Measurements from ENCODE around the gene INO80B.
"Not testable (repeated sequence)": the region's sequence is repeated elsewhere in the genome, so short reads cannot be mapped to it uniquely, and the experiment has no call there.

The INO80B gene

GRCh38 chr2:74450570-74451190 lies 4.2 kb upstream of the INO80B start:
- no peak for DNase-seq

- no peak for DNase-seq
These were observed 2.3 kb downstream of the INO80B start for GRCh38 chr2:74457129-74457548.

GRCh38 chr2:74457549-74458131 lies 2.8 kb downstream of the INO80B start:
- DNase-seq, result peak; percentile 76

DNA sequence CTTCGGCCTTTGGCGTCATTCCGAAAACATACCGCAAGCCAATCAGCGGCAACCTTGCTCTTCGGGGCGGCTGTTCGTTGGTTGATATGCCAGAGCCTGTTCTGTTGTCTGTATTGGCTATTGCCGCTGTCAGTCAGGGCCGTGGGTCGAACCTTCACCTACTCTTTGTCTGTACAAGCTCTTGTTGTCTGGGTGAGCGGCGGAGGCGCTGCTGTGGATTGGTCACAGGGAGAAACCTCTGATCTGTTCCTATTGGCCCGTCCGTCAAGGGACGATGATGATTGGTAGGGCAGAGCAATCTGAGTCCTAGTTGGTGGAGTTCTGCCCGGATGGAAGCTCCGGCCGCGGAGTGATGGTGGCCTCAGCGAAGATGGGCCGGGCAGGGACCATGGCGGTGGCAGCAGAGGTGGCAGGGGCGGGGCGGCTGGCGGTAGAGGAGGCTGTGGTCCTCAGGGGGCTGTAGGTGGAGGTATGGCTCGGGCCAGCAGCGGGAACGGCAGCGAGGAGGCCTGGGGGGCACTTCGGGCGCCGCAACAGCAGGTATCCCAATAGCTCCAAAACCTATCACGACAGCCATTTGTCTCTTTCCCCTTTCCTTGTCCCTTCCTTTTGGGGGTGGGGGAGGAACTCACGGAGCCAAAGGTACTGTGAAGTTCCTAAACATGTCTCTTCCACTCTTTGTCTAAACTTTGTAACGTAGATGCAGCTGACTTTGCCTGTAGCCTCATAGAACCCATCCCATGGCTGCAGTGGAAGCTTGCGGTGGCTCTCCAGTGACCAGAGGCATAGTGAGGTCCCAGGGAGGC lies 3.4 kb downstream of the INO80B start, which contains the start of gene WBP1:
TSS of gene WBP1 (plus strand) at position 307 of the 806 bp plus-strand sequence. CDS start at position 472, 165 bp downstream.
- DNase-seq, result peak; percentile 99

GRCh38 chr2:74458938-74459363 lies 4.1 kb downstream of the INO80B start:
- peak; percentile 28 for DNase-seq

GRCh38 chr2:74459503-74460118 lies 4.7 kb downstream of the INO80B start:
- DNase-seq, result not testable (repeated sequence)

DNA sequence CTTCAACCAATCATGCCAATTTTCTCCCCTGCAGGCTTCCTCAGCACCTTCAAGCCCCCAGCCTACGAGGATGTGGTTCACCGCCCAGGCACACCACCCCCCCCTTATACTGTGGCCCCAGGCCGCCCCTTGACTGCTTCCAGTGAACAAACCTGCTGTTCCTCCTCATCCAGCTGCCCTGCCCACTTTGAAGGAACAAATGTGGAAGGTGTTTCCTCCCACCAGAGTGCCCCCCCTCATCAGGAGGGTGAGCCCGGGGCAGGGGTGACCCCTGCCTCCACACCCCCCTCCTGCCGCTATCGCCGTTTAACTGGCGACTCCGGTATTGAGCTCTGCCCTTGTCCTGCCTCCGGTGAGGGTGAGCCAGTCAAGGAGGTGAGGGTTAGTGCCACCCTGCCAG lies 5.3 kb downstream of the INO80B start:
- DNase-seq, result not testable (repeated sequence)

GRCh38 chr2:74461187-74462053 lies 6.5 kb downstream of the INO80B start:
- DNase-seq, result no peak

DNA sequence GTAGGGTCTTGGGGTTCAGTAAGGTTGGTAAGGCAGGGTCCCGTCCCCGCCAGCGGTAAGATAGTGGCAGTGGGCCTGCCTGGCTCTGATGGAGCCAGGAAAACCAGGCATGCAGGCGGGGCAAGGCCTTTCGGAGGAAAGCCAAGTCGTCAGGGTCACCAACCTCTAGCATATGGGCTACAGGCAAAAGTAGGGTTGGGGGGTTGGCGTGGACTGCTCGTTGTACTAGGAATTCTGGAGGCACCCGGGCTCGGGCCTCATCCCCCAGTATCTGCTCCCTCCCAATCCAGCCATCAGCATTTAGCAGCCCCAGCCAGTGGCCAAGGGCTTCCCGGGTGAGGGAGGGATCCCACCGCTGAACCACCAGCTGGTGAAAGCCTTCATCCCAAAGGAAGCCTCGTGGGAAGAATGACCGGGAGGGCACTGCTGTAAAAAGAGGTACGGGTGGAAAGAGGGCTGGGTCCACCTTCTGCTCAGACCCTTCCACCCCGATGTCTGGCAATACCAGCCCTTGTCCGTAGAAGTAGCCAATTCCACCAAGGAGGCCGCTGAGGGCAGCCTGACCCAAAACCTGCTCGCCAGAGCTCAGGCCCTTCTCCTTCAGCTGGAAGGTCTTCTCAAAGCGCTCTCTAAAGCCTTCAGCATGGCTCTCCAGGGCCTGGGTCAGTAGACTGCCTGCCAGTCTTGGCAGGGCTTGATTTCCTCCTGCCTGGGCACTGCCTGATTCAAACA lies 7.3 kb downstream of the INO80B start:
- DNase-seq, result no peak

GRCh38 chr2:74462786-74463105 lies 7.9 kb downstream of the INO80B start:
- DNase-seq, result no peak

GRCh38 chr2:74464406-74464805 lies 9.5 kb downstream of the INO80B start:
- no peak for DNase-seq

- not testable (repeated sequence) for DNase-seq
These were observed 15.9 kb downstream of the INO80B start for GRCh38 chr2:74470742-74471141.

GRCh38 chr2:74471332-74472065 lies 16.6 kb downstream of the INO80B start:
- no peak for DNase-seq

- DNase-seq, result peak; percentile 94
These were observed 17.4 kb downstream of the INO80B start, which contains the start of gene MRPL53 for GRCh38 chr2:74472086-74472944. TSS of gene MRPL53 (minus strand) at chr2:74472680. CDS start at chr2:74472660, 20 bp downstream.

DNA sequence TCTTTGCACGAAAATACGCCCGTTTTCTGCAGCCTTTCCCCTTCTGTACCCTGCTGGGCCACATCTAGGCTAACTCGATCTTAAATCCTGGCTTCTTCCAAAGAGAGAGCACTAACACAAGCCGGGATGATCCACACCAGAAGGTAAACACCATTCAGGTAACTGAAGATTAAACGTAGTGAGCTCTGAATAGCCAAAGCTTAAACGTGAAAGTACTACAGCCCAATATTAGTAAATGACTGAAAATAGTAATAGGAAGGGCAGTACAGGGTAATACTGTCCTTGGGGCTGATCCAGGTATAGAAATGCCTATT lies 18.0 kb downstream of the INO80B start:
- no peak for DNase-seq

DNA sequence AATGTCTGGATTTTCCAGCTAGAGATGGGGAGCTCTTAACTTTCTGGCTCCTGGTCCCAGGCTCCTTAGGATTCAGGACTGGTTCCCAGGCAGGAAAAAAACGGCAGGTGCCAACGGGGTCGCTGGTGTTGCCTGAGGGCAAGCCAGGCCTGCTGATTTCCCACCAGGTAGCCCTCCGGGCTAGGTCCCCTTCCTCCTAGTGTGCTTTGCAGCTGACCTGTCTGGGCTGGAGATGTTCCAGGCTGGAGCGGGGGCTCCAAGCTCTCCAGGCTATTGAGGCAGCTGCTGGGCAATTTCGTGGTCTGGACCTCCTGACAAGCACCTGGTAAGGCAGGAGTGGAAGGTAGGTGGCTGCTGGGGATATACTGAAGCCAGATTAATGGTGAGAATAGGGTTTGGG lies 19.6 kb downstream of the INO80B start:
- no peak for DNase-seq

DNA sequence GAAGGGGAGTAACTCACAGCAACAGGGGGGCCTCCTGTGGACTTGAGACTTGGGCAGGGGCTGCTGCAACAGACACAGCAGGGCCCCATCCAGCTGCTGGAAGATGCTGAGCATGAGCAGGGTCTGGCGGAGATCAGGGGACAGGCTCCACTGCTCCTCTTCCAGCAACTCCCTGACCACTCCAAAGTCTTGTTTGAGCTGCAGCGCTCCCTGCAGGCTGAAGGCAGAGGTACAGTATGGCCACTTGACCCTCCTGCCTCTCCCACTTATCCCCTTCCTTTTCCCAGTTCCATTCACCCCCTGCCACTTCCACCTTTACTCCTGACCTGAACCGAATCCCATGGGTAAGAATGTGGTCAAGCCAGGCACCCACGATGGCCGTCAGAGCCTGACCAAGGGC lies 20.0 kb downstream of the INO80B start:
- peak; percentile 12 for DNase-seq

GRCh38 chr2:74481431-74481830 lies 26.5 kb downstream of the INO80B start:
- DNase-seq, result no peak

DNA sequence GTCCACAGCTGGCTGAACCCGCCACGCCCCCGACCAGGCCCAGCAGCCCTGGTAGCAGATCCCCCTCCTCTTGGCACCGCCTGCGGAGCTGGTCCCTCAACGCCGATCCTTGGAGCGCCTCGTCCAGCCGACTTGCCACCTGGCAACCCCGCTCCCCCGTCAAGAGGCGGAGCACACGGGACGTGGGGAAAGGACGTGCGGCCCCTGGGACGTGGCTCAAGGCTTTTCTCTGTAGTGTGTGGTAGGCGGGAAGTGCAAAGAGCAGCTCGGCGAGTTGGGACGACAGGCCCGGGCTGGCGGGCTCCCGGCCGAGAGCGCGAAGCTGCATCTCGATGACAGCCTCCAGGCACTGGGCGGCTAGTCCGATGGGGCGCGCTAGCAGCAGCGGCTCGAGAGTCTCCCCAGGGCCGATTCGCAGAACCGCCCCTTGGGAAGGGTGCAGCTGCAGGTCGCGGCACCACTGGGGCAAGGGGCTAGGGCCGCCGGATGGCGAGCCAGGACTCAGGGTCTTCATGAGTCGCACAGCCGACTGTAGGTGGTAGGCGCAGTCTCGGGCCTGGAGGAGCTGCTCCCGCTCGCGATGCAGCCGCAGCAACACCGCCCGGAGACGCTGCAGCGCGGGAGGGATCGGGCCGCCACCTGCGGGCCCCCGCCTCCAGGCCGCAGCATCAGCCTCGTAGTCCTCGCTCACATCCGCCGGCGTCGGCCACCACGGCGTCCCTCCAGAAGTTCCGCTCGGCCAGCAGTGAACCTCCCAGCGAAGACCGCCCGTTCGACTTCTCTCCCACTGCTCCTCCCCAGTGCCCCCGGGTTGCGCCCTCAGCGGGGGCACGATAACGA lies 27.3 kb downstream of the INO80B start:
- peak; percentile 38 for DNase-seq
